Activated naive CD4-positive, alpha-beta T cell treated with anti-CD3 and anti-CD28 coated beads for 36 hours (primary cell): ENCODE measurements around the gene ALK. TPM values are rescaled to one million over a fixed set of nuclear protein-coding genes. Genes with fewer than 3 reads are reported as not detected.

Experiments used
- CTCF ChIA-PET: fragments of 350-600 bp; sonication (Branson Sonifier 250); formaldehyde crosslinking; loops from one replicate; lab custom pipeline; 2021; ENCODE audit warnings: antibody characterized with exemption; lab: Charles Lee
- DNase-seq: peaks from one replicate; pipeline ENCODE4 v3.0.0-alpha.2; 2020
- H3K27ac Mint-ChIP-seq: one replicate; pipeline ENCODE4 v1.8.0; 2021; ENCODE audit warnings: mild to moderate bottlenecking, mixed read lengths
- H3K27me3 Mint-ChIP-seq: one replicate; pipeline ENCODE4 v1.8.0; 2021; ENCODE audit warnings: low read depth, mixed read lengths
- H3K36me3 Mint-ChIP-seq: one replicate; pipeline ENCODE4 v1.8.0; 2021; ENCODE audit warnings: low read depth, mixed read lengths
- H3K4me1 Mint-ChIP-seq: one replicate; pipeline ENCODE4 v1.8.0; 2021; ENCODE audit warnings: low read depth, mixed read lengths
- H3K4me3 Mint-ChIP-seq: one replicate; pipeline ENCODE4 v1.8.0; 2021; ENCODE audit warnings: mild to moderate bottlenecking, moderate library complexity, mixed read lengths
- H3K9me3 Mint-ChIP-seq: one replicate; pipeline ENCODE4 v1.8.0; 2021; ENCODE audit warnings: mixed read lengths
- intact Hi-C: fragments of 100-400 bp; cut with micrococcal nuclease; formaldehyde crosslinking; loops from one replicate; pipeline ENCODE4 v1.15.1; 2023
- total RNA-seq, 2 experiments: library from RNA; stranded (reverse); gene quantifications; one replicate each; pipeline ENCODE4 v1.2.3, GENCODE V29; 2021

Gene ALK
- total RNA-seq, 2 experiments from 2014 or later = not detected

DNA sequence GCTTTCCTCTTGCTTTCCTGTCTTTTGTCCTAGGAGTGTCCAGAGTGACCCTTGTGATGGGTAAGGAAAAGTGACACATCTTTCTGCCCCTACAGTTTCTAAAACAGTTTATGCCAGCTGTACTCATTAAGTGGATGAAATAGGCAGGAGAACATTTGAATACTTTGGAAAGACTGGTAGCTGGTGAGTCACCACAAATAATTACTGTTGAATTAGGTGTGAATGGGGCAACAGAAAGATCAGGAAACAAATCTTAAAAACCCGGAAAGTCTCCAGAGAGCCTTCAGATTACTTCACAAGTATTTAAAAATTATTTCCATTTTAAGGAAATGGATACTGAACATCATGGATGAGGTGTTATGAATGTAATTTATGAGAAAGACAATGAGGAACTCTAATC, 527.7 kb downstream of the ALK start:
- no peak for DNase-seq
- Mint-ChIP-seq H3K36me3 (no peaks in the 10 kb centered on the region), H3K9me3 (no peaks in the 10 kb centered on the region), H3K4me1 (no peaks in the 10 kb centered on the region), H3K27ac (no peak overlapping the region), H3K4me3 (no peak overlapping the region), H3K27me3 (peaks cover 2% of the 10 kb centered on the region)
- intact Hi-C loops = no loop called here
- CTCF ChIA-PET = interaction anchor here (2.2 kb wide), 1 partner anchor 84 kb away, joined by 6 read pairs; no protein-coding TSS in a partner anchor

DNA sequence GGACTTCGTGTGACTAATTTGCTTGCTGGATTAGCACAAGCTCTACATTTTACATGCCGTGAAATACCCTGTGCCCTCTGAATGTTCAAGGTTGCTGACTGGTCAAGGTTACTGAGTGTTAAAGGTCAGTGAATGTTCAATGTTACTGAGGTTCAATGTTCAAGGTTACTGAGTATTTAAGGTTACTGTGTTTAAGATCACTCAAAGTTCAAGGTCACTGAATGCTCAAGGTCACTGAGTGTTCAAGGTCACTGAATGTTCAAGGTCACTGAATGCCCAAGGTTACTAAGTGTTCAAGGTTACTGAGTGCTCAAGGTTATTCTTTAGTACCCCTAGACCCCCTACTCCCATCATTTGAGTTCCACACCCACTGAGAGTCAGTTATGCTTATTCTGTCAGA, 528.6 kb downstream of the ALK start:
- no peak for DNase-seq
- Mint-ChIP-seq H3K27ac (no peak overlapping the region), H3K36me3 (no peaks in the 10 kb centered on the region), H3K9me3 (no peaks in the 10 kb centered on the region), H3K4me1 (no peaks in the 10 kb centered on the region), H3K27me3 (peaks cover 2% of the 10 kb centered on the region), H3K4me3 (no peak overlapping the region)
- intact Hi-C loops = no loop called here
- CTCF ChIA-PET = no interaction called here

DNA sequence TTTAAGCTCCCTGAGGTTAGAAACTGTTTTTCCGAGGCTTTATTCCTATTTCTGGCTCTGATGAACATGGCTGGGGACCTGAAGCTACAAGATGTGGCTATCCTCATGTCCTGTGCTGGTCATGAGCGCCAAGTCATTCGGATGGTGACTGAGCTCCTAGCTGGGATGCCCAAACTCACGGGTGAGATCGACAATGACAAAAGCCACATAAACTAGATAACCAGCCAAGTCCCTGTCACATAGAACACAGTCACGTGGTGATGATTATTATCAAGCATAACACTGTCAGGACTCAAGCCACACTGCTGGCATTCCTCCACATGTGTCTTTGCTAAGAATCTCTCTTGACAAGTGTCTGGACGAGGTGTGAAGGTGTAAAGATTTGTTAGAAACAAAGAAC, 531.2 kb downstream of the ALK start:
- H3K4me3 Mint-ChIP-seq = no peak overlapping the region
- no peaks in the 10 kb centered on the region for H3K36me3 Mint-ChIP-seq
- intact Hi-C loops = no loop called here
- DNase-seq = no peak
- H3K4me1 Mint-ChIP-seq = no peaks in the 10 kb centered on the region
- H3K9me3 Mint-ChIP-seq = no peaks in the 10 kb centered on the region
- CTCF ChIA-PET = no interaction called here
- no peaks in the 10 kb centered on the region for H3K27me3 Mint-ChIP-seq
- no peak overlapping the region for H3K27ac Mint-ChIP-seq

DNA sequence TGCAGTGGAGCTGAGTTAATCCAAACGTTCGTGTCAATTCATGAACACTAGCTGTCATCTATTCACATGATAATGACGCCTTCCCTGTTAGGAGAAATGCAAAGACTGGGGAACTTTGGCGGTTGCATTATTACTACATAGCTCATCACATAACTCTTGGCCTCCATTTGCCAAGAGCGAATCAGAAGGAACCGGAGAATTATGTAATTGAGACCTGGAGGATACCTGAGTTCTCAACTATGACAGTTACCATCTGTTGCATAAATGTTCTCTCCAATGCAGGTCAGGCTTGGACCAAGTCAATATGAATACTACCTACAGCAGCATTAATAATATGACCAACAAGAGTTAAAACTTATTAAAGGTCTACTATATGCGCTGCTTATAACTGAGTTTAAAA, 531.7 kb downstream of the ALK start:
- H3K9me3 Mint-ChIP-seq = no peaks in the 10 kb centered on the region
- CTCF ChIA-PET = no interaction called here
- no peak for DNase-seq
- H3K4me1 Mint-ChIP-seq = no peaks in the 10 kb centered on the region
- H3K27ac Mint-ChIP-seq = no peak overlapping the region
- H3K36me3 Mint-ChIP-seq = no peaks in the 10 kb centered on the region
- H3K4me3 Mint-ChIP-seq = no peak overlapping the region
- no peaks in the 10 kb centered on the region for H3K27me3 Mint-ChIP-seq
- intact Hi-C loops = no loop called here

DNA sequence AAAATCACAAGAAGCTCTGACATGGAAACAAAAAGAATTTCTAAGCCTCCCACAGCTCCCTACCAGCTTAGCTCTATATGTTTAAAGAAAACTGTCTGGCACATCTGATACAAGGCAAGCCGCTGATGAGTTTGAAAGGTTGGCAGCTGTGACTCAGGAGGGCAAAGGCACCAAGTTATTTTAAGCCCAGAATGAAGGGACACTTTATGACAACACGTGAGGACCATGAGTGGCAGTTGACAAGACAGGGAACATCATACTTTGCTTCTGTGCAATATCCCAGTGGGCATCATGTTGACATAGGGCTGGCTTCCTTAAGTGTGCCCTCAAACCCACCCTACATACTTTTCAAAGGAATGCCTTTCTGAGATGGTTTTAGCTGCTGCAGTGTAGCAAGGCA, 533.3 kb downstream of the ALK start:
- Mint-ChIP-seq H3K27ac (no peak overlapping the region), H3K27me3 (peaks cover 3% of the 10 kb centered on the region)

DNA sequence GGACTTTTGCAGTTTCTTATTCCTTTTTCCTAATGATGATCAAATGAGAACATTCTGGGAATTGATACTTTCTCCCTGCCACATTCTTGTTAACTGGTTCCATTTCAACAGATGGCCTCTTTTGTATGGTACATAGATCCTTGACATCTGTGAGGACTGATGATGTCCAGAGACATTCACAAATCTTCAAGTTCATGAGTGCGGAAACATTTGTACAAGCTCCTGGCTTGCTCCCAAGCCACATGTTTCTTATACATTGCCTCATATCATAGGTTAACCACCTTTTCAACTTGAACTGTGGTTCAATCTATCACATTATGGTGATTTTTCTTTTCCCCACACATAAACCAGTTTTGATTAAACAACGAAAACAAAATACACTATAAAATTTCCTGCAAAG, 538.9 kb downstream of the ALK start:
- no peak for DNase-seq
- H3K9me3 Mint-ChIP-seq = no peaks in the 10 kb centered on the region

More for the DNA sequence above, 533.3 kb downstream of the ALK start:
- Mint-ChIP-seq H3K4me3 (no peak overlapping the region), H3K36me3 (no peaks in the 10 kb centered on the region), H3K9me3 (no peaks in the 10 kb centered on the region), H3K4me1 (no peaks in the 10 kb centered on the region)
- no peak for DNase-seq
- CTCF ChIA-PET = interaction anchor here (0.8 kb wide), 1 partner anchor 39 kb away, joined by 3 read pairs; no protein-coding TSS in a partner anchor
- intact Hi-C loops = no loop called here

DNA sequence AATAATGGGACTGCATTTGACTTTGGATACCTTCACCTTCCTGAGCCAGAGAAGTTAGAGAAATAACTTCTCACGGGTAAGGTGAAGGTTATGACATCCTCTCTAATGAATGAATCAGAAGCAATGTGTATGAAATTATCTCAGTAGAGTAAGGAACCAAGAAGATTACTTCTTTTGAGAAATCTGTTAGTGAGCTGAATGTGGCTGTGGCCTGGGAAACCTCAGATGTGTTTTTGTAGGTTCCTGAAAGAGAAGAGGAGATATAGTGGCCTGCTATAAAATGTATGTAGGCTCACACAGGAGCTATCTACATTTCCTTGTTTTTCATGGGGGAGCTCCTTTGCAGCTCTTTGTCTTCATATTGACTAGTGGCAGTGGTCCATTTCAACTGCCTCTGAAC, 543.6 kb downstream of the ALK start:
- Mint-ChIP-seq H3K4me3 (no peak overlapping the region), H3K9me3 (no peaks in the 10 kb centered on the region), H3K27ac (no peak overlapping the region), H3K4me1 (no peaks in the 10 kb centered on the region), H3K36me3 (no peaks in the 10 kb centered on the region), H3K27me3 (peaks cover 7% of the 10 kb centered on the region)
- intact Hi-C loops = no loop called here
- no peak for DNase-seq
- CTCF ChIA-PET = interaction anchor here (1.0 kb wide), 1 partner anchor 32 kb away, joined by 3 read pairs; no protein-coding TSS in a partner anchor

More for the DNA sequence above, 538.9 kb downstream of the ALK start:
- Mint-ChIP-seq H3K27ac (no peak overlapping the region), H3K4me1 (no peaks in the 10 kb centered on the region), H3K4me3 (no peak overlapping the region), H3K27me3 (peaks cover 8% of the 10 kb centered on the region), H3K36me3 (no peaks in the 10 kb centered on the region)
- CTCF ChIA-PET = interaction anchor here (0.6 kb wide), 1 partner anchor 43 kb away, joined by 5 read pairs; no protein-coding TSS in a partner anchor
- intact Hi-C loops = no loop called here

DNA sequence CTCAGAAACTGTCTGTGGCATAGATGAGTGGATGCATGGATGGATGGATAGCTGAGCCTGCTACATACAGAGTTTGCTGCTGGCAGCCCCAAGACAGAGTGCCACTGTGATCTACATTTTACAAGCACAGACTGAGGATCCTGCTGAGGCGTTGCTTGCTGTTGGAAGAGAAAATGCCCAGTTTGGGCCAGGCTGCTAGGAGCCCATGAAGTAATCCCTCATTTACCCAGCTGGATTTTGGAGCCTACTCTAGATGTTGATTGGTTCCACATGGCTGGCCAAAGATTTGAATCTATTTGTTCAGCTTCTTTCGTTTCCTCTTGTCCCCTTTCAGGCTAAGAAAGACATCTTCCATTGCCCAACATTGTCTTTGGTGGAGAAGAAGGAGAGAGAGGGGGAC, 544.8 kb downstream of the ALK start:
- Mint-ChIP-seq H3K36me3 (no peaks in the 10 kb centered on the region), H3K27me3 (peaks cover 6% of the 10 kb centered on the region), H3K9me3 (no peaks in the 10 kb centered on the region), H3K4me1 (no peaks in the 10 kb centered on the region), H3K27ac (no peak overlapping the region), H3K4me3 (no peak overlapping the region)
- no peak for DNase-seq
- CTCF ChIA-PET = interaction anchor here (0.6 kb wide), 1 partner anchor 56 kb away, joined by 4 read pairs; no protein-coding TSS in a partner anchor
- intact Hi-C loops = no loop called here

DNA sequence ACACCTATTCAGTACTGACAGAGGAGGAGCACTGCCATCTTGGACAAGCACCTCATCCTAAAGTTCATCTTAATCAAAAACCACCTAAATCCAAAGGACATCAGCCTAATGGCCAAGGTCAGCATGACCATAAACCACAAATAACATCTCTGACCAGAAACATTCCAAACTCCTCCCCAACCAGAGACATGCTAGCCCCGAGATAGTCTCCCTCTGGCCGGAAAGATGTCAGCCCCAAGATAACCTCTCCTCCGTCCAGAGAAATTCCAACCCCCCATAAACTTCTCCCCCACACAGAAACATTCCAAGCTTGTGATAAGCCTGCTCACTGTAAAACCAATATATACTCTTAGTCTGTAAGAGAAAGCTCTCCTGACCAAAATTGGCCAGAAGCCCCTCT, 545.5 kb downstream of the ALK start:
- no peaks in the 10 kb centered on the region for H3K4me1 Mint-ChIP-seq
- intact Hi-C loops = no loop called here
- peaks cover 5% of the 10 kb centered on the region for H3K27me3 Mint-ChIP-seq
- no peak overlapping the region for H3K27ac Mint-ChIP-seq
- no peak for DNase-seq
- H3K4me3 Mint-ChIP-seq = no peak overlapping the region
- CTCF ChIA-PET = no interaction called here
- H3K9me3 Mint-ChIP-seq = no peaks in the 10 kb centered on the region
- no peaks in the 10 kb centered on the region for H3K36me3 Mint-ChIP-seq

DNA sequence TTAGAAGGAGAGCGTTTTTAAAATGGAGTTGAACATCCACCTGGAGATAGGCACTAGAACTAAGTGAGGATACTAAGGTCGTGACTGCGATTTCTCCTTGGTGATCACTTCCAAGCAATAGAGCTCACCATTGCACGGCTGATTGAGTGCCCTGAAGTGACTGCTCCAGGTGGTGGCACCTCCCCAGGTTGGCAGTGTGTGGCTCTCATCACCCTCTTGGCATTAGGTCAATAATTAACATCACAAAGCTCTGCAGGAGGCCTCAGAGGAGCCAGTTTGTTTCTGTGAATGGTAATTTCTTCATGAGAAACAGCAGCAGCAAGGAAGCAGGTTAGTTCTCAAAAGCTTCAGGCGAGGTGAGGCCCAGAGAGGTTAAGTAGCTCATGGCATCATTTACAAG, 546.6 kb downstream of the ALK start:
- H3K27me3 Mint-ChIP-seq = peaks cover 6% of the 10 kb centered on the region
- H3K9me3 Mint-ChIP-seq = no peaks in the 10 kb centered on the region
- H3K4me1 Mint-ChIP-seq = no peaks in the 10 kb centered on the region
- no peaks in the 10 kb centered on the region for H3K36me3 Mint-ChIP-seq
- CTCF ChIA-PET = no interaction called here
- DNase-seq = no peak
- intact Hi-C loops = no loop called here
- no peak overlapping the region for H3K4me3 Mint-ChIP-seq
- H3K27ac Mint-ChIP-seq = no peak overlapping the region

DNA sequence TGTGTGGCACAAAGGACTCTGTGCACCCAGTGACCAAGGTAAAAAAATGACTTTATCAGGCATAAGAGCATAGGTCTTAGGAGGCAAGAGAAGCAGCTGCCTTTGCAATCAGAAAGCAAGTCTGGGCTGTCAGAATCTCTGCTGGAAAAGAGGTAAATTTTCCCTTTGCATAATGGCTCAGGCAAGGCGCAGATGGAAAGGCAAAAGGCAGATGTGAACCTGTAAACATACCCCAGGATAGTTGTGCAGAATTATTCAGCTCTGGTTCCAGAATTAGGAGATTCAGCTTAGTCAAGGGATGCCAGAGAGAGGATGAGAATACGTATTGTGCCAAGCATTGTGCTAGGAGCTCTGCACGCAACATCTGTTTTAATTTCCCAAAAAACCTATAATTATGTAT, 547.5 kb downstream of the ALK start:
- H3K36me3 Mint-ChIP-seq = no peaks in the 10 kb centered on the region
- H3K4me1 Mint-ChIP-seq = no peaks in the 10 kb centered on the region
- no peak overlapping the region for H3K4me3 Mint-ChIP-seq
- no peak for DNase-seq
- H3K27ac Mint-ChIP-seq = no peak overlapping the region
- H3K27me3 Mint-ChIP-seq = peaks cover 9% of the 10 kb centered on the region
- H3K9me3 Mint-ChIP-seq = no peaks in the 10 kb centered on the region
- intact Hi-C loops = no loop called here
- CTCF ChIA-PET = no interaction called here

DNA sequence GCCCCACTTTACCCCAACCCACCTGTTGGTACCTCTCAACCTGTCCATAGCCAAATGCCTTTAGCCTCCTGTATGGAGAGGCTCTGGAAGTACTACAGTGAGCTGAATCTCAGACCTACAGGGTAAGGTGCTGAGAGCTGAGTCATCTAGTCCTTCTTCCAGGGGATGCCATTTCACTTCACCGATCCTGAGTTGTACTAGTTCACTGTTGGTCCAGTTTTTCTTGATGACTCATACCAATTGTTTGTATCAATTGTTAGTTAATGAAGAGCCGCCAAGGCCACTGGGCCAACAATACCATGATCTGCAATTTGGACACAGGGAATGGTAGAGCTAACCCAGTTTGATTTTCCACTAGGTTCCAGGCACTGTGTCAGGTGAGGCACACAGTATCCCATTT, 549.2 kb downstream of the ALK start:
- intact Hi-C loops = no loop called here
- no peaks in the 10 kb centered on the region for H3K4me1 Mint-ChIP-seq
- no peak for DNase-seq

DNA sequence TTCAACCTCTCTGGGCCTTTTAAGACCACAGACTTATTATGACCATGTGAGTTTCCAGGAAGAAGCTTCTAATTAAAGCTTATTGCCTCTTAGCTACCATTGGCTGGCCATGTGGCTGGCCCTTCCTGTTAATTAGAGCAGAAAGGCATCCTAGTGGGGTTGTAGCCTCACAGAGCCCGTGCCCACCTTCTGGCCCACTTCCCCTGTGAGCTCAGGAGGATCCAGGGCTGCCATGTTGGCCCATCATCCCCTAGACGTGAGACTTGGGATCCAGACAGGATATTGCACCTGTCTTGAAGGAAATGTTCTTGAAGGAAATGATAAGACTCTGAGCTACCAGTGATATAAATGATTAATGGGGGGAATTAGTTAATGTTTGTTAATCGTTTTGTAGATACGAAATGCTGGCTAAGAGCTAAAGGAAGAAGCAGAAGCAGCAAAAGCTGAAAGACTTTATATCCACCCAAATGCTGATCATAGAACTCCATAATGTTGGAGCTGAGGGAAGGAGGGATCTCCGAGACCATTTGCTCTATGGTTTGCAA, 550.7 kb downstream of the ALK start:
- Mint-ChIP-seq H3K27ac (no peak overlapping the region), H3K9me3 (no peaks in the 10 kb centered on the region), H3K4me1 (no peaks in the 10 kb centered on the region), H3K36me3 (no peaks in the 10 kb centered on the region), H3K27me3 (peaks cover 9% of the 10 kb centered on the region), H3K4me3 (no peak overlapping the region)
- CTCF ChIA-PET = interaction anchor here (1.6 kb wide), 1 partner anchor 62 kb away, joined by 4 read pairs; no protein-coding TSS in a partner anchor
- DNase-seq = no peak
- intact Hi-C loops = no loop called here

More for the DNA sequence above, 549.2 kb downstream of the ALK start:
- no peaks in the 10 kb centered on the region for H3K9me3 Mint-ChIP-seq
- no peak overlapping the region for H3K4me3 Mint-ChIP-seq
- H3K36me3 Mint-ChIP-seq = no peaks in the 10 kb centered on the region
- peaks cover 9% of the 10 kb centered on the region for H3K27me3 Mint-ChIP-seq
- no peak overlapping the region for H3K27ac Mint-ChIP-seq
- CTCF ChIA-PET = no interaction called here
